Stimulated activated CD4-positive, alpha-beta T cell treated with anti-CD3 and anti-CD28 coated beads, Interleukin-1b, Interleukin-23, amount 100 ng/mL, for 48 hours (primary cell): ENCODE data around the gene NUP188.
"Not testable (repeated sequence)": the region's sequence is repeated elsewhere in the genome, so short reads cannot be mapped to it uniquely, and the experiment has no call there.

ENCODE experiments used
- DNase-seq: peaks from one replicate; pipeline ENCODE4 v3.0.0-alpha.2; 2020

Gene NUP188

GRCh38 chr9:128944966-128945365 lies 2.5 kb upstream of the NUP188 start:
- not testable (repeated sequence) for DNase-seq

GRCh38 chr9:128945798-128946501 lies 1.5 kb upstream of the NUP188 start:
- no peak for DNase-seq

GRCh38 chr9:128946571-128947276 lies 775 bp upstream of the NUP188 start:
- DNase-seq = peak; percentile 12

- peak; percentile 15 for DNase-seq
These were observed 297 bp upstream of the NUP188 start for GRCh38 chr9:128947277-128947526.

GRCh38 chr9:128961403-128961802 lies 13.9 kb downstream of the NUP188 start:
- DNase-seq = not testable (repeated sequence)

- no peak for DNase-seq
These were observed 22.0 kb downstream of the NUP188 start for GRCh38 chr9:128969491-128969890.

- DNase-seq = no peak
These were observed 25.5 kb downstream of the NUP188 start for GRCh38 chr9:128972956-128973355.

- no peak for DNase-seq
These were observed 31.6 kb downstream of the NUP188 start for GRCh38 chr9:128979111-128979510.

- no peak for DNase-seq
These were observed 36.0 kb downstream of the NUP188 start for GRCh38 chr9:128983536-128983935.

GRCh38 chr9:128986671-128987070 lies 39.2 kb downstream of the NUP188 start:
- no peak for DNase-seq

- no peak for DNase-seq
These were observed 40.3 kb downstream of the NUP188 start for GRCh38 chr9:128987805-128988204.

GRCh38 chr9:128992995-128993394 lies 45.5 kb downstream of the NUP188 start:
- no peak for DNase-seq

GRCh38 chr9:128995791-128996190 lies 48.3 kb downstream of the NUP188 start:
- no peak for DNase-seq

- DNase-seq = no peak
These were observed 51.0 kb downstream of the NUP188 start for GRCh38 chr9:128998462-128998861.

GRCh38 chr9:128999581-129000206 lies 52.2 kb downstream of the NUP188 start:
- no peak for DNase-seq

GRCh38 chr9:129001504-129002325 lies 54.2 kb downstream of the NUP188 start:
- DNase-seq = no peak

GRCh38 chr9:129002992-129003391 lies 55.5 kb downstream of the NUP188 start:
- no peak for DNase-seq

GRCh38 chr9:129004173-129004572 lies 56.7 kb downstream of the NUP188 start:
- not testable (repeated sequence) for DNase-seq

- DNase-seq = no peak
These were observed 58.0 kb downstream of the NUP188 start for GRCh38 chr9:129005336-129005997.

- DNase-seq = peak; percentile 42
These were observed 59.0 kb downstream of the NUP188 start for GRCh38 chr9:129006328-129007034.

- DNase-seq = no peak
These were observed 59.7 kb downstream of the NUP188 start for GRCh38 chr9:129007035-129007765.
